Putamen (tissue), 1 donor: ENCODE data around the gene KCNQ1.

Source experiments
- DNase-seq: peaks from one replicate; pipeline ENCODE4 v3.0.0-alpha.2; 2016; ENCODE audit warnings: low spot score

KCNQ1 gene

GRCh38 chr11:2825889-2826678 lies 381.3 kb downstream of the KCNQ1 start:
- no peak for DNase-seq

DNA sequence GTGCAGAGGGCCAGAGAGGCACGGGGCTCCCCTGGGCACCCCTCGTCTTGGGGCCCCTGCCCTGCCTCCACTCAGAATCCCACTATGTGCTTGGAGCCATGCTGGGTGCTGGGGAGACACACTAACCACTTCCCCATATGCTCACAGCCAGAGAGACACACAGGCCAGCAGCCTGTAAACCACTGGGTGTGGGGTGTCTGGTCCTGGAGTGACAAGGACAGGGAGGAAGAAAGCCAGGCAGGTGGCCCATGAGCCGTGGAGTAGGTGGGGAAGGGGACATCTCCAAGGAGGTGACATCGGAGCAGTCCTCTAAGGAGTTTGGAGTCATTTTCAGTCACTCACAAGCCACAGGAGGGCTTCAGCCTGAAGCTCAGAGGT lies 381.9 kb downstream of the KCNQ1 start:
- DNase-seq = no peak

- no peak for DNase-seq
Measured at GRCh38 chr11:2827256-2827655, 382.4 kb downstream of the KCNQ1 start.

DNA sequence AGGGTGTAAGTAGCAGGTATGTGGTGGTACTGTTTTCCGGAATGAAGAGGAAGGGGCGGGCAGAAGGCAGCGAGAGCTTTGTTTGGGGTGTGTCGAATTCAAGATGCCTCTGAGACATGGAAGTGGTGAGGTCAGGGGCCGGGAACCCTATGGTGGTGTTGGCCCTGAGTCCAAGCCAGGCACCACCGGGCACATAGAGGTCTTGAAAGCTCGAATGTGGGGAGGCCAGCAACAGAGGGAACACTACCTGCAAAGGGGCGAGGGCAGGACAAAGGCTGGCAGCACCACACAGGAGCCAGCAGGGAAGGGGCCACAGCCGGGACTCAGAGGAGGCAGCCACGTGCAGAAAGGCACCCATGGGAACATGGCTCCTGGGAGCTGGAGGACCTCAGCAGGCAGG lies 383.0 kb downstream of the KCNQ1 start:
- DNase-seq = no peak

GRCh38 chr11:2828585-2829330 lies 383.9 kb downstream of the KCNQ1 start:
- DNase-seq = no peak

DNA sequence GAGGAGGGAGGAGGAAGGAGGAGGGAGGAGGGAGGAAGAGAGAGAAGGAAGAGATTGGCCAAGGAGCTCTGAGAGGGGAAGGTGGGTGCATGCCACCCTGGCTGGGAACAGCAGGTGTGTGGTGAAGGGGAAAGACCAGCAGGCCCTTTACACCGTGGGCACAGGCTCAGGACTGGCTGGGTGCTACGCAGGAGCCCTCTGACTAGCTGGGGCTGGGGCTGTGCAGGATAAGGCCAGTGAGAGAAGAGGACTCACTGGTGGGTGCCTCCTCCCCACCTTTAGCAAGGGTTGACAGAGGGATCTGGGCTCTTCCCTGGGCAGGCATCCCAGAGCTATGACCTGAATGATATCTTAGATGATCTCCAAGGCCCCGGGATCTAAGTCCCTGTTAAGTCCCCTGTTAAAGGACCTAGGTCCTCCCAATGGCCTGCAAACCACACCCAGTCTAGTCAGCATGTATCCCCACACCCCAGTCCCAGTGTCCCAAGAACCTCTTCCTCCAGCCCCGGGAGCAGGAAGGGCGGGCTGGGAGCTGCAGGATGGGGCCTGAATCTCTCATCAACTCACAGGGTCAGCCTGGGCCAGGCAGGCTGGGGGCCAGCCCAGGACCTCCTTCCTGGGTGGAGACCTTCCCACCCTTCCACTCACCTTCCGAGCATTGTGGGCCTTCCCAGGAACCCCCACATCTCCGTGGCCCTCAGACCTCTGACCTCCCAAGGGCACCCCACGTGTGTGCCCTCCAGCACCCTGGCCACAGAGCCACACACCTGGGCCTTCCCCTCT lies 385.4 kb downstream of the KCNQ1 start:
- no peak for DNase-seq

DNA sequence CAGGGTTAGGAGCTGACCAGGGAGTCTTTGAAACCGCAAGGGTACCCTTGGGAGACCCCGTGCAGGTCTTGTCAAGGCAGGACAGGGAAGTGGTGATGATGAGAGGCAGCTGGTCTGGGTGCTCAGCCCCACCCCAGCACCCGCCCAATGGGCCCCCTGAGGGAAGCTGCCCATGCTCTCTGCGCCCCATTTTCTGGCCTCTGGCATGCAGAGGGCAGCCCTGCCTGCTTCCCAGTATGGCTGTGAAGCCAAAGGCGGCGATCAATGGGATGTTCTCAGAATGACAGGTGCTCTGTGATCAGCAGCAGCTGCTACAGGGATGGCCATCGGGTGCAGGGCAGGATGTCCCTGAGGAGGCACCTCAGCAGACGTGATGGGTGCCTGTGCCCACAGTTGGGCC lies 386.1 kb downstream of the KCNQ1 start:
- no peak for DNase-seq

- DNase-seq = no peak
Measured at GRCh38 chr11:2831781-2832532, 387.1 kb downstream of the KCNQ1 start.

DNA sequence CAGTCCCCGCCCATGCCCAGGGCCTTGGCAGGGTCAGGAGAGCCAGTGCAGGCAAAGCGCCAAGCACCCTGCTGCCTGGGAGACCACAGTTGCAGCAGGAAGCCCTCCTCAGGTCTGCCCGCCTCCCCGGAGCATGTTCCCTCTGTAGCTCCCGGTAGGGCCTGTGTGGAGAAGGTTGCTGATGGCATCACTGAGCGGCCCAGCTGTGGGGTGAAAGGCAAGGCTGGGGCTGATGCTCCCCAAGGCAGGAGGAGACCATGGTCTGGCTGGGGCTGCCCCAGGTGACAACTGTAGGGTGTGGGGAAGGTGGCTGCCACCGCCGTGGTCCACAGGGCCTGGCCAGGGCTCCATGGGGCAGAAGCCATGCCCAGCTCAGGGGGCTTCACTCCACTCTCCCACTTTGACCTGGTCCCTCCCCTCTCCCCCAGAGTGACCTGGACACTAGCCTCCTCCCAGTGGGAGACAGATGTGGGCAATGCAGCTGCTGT lies 387.8 kb downstream of the KCNQ1 start:
- DNase-seq = no peak

- no peak for DNase-seq
Measured at GRCh38 chr11:2833051-2833715, 388.4 kb downstream of the KCNQ1 start.

DNA sequence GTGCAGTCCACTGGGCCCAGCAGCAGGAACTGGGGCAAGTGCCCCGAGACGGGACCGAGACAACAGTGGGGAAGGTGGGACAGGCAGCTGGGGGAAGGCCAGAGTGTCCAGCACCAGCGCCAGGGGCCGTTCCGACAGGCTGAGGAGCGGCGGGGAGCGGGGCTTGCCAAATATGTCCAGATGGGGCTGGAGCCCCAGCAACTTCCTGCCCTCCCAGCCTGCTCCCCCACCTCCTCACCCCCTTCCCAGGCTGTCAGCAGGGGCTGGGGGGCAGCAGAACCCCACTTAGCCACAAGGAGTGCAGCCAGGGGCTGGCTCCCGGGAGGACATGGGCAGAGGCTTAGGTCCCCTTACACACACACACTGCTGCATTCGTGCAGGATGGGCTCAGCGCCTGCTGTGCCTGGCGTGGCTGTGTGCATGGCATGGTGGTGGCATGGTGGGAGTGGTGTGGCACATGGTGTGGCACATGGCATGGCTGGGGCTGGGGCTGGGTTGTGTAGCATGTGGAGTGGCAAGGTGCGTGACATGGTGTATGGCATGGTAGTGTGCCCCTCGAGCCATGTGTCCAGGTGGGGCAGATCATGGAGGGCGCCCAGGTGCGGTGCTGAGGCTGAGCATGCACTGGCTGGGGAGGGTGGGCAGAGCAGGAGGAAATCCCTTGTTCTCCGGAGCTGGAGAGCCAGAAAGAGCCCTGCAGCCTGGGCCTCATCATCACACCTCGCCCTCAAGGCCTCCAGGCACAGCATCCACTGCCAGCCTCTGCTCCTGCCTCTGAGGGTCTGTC lies 389.1 kb downstream of the KCNQ1 start:
- DNase-seq = no peak

DNA sequence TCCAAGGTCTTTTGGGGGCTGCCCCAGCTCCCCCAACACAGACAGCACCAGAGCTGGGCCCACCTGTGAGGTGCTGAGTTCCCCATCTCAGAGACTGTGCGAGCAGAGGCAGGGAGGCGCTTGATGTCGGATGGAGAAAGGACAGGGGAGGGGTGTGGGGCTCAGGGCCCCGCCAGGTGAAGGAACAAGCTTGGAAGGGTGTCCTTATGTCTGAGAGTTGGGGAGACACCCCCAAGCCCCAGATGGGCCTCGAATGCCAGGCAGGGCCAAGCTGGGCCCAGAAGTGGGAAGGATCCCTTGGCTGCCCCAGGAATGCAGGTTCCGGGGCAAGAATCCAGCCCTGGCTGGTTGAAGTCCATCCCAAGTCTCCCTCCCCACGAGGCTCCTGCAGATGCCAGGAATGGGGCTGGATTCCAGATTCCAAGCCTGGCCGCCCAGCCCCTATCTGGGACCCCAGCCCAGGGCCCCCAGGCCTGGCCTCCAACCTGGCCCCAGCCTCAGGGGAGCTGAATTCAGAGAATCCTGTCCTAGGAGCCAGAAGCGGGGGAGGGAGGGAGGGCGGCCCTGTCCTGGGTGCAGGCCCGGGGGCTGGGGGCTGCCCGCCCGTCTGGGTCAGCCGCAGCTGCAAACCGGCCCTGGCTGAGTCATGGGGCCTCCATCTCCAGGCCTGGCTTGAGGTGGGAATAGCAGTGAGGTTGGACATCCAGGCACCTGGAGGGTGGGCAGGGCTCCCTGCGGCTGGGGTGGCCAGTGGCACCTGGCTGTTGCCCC lies 389.9 kb downstream of the KCNQ1 start:
- no peak for DNase-seq

- DNase-seq = no peak
Measured at GRCh38 chr11:2835296-2835695, 390.5 kb downstream of the KCNQ1 start.

DNA sequence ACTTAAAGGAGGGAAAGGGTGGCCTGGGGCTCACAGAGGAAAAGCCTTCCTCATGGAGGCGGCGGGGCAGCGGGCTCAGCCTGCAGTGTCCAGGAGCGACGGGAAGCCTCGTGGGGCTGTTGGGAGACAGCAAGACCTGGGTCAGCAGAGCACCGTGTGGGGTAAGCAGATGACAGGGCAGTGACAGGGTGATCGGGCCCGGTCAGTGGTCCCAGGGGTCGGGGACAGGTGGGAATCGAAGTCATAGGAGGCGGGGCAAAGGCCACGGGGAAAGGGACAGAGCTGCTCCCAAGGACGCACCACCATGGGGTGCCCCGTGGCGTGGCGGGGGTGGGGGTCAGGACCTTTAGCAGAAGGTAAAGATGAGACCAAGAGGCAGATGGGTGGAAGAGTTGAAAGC lies 390.9 kb downstream of the KCNQ1 start:
- no peak for DNase-seq

GRCh38 chr11:2836315-2837095 lies 391.7 kb downstream of the KCNQ1 start:
- DNase-seq = no peak

GRCh38 chr11:2837096-2837601 lies 392.3 kb downstream of the KCNQ1 start:
- no peak for DNase-seq

DNA sequence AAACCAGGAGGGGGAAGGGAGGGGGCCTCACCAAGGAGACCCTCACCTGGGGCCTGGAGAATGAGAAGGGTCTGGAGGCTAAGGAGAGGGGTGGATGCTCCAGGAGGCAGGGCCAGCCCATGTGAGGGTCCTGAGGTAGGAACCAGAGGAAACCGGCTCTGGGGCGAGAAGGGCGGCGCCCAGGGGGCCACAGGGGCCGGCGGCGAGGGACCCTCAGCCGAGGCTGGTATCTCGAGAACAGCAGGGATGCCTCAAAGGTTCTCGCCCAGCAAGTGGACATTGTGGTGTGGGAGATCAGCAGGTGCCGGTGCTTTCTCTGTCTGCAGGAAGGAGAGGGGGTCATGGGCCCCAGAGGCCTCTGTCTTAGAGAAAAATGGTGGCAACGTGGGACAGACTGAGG lies 392.8 kb downstream of the KCNQ1 start:
- no peak for DNase-seq

DNA sequence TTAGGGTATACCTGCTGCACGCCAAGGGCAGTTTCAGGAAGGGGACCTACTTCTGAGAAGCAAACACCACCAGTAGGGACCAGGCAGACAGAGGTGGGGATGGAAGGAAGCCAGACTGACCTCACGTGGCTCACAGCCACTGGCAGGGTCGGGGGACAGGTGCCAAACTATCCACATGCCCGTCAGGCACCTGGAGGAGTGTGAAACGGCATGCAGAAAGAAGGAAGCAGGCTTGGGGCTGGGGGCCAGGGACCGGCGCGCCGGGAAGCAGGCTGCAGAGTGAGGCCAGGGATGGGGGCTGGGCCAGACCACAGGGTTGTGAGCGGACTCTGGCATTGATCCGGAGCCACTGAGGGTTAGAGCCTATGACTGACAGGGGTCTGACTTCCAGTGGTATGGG lies 393.3 kb downstream of the KCNQ1 start:
- no peak for DNase-seq
